ENCODE measurements around the gene MSN.
"Not testable (repeated sequence)": the region's sequence is repeated elsewhere in the genome, so short reads cannot be mapped to it uniquely, and the experiment has no call there.

The MSN gene

GRCh38 chrX:65667503-65668376 lies at the start of gene MSN:
Gene MSN (plus strand): TSS chrX:65667654. CDS start chrX:65667842, 188 bp downstream.
- H3K4me1 ChIP-seq (ENCODE audit: control insufficient read depth, insufficient read depth, low read length) = no peaks in the 10 kb centered on the region
- H3K36me3 ChIP-seq (ENCODE audit: control insufficient read depth, insufficient read depth, low read length) = no peaks in the 10 kb centered on the region
- H3K9me3 ChIP-seq (ENCODE audit: control insufficient read depth, low read length) = no peaks in the 10 kb centered on the region
- H3K4me3 ChIP-seq (ENCODE audit: low read length) = peak within 1 kb of the TSS; percentile 14
- no peaks in the 10 kb centered on the region for H3K27me3 ChIP-seq (ENCODE audit: control insufficient read depth, insufficient read depth, low read length)
- H3K9ac ChIP-seq (ENCODE audit: low read length) = peak within 1 kb of the TSS; percentile 76

DNA sequence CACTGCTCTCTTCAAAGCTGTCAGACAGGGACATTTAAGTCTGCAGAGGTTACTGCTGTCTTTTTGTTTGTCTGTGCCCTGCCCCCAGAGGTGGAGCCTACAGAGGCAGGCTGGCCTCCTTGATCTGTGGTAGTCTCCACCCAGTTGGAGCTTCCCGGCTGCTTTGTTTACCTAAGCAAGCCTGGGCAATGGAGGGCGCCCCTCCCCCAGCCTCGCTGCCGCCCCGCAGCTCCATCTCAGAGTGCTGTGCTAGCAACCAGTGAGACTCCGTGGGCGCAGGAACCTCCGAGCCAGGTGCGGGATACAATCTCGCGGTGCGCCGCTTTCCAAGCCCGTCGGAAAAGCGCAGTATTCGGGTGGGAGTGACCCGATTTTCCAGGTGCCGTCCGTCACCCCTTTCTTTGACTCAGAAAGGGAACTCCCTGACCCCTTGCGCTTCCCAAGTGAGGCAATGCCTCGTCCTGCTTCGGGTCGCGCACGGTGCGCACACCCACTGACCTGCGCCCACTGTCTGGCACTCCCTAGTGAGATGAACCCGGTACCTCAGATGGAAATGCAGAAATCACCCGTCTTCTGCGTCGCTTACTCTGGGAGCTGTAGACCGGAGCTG lies 47.3 kb upstream of the MSN start:
- not testable (repeated sequence) for H3K4me1 ChIP-seq (ENCODE audit: control insufficient read depth, insufficient read depth, low read length); H3K27me3 ChIP-seq (ENCODE audit: control insufficient read depth, insufficient read depth, low read length); H3K9ac ChIP-seq (ENCODE audit: low read length); H3K4me3 ChIP-seq (ENCODE audit: low read length); H3K9me3 ChIP-seq (ENCODE audit: control insufficient read depth, low read length); H3K36me3 ChIP-seq (ENCODE audit: control insufficient read depth, insufficient read depth, low read length)

- H3K36me3 ChIP-seq (ENCODE audit: control insufficient read depth, insufficient read depth, low read length) = no peaks in the 10 kb centered on the region
- H3K27me3 ChIP-seq (ENCODE audit: control insufficient read depth, insufficient read depth, low read length) = no peaks in the 10 kb centered on the region
- H3K4me3 ChIP-seq (ENCODE audit: low read length) = no peak overlapping the region
- H3K9me3 ChIP-seq (ENCODE audit: control insufficient read depth, low read length) = no peaks in the 10 kb centered on the region
- H3K4me1 ChIP-seq (ENCODE audit: control insufficient read depth, insufficient read depth, low read length) = no peaks in the 10 kb centered on the region
- H3K9ac ChIP-seq (ENCODE audit: low read length) = no peak overlapping the region
Observed at GRCh38 chrX:65630771-65631170, 36.7 kb upstream of the MSN start.

- H3K4me3 ChIP-seq (ENCODE audit: low read length) = no peak overlapping the region
Observed at GRCh38 chrX:65633826-65634225, 33.6 kb upstream of the MSN start.

GRCh38 chrX:65634732-65635131 lies 32.7 kb upstream of the MSN start:
- Histone ChIP-seq H3K9me3 (ENCODE audit: control insufficient read depth, low read length) (no peaks in the 10 kb centered on the region), H3K36me3 (ENCODE audit: control insufficient read depth, insufficient read depth, low read length) (no peaks in the 10 kb centered on the region), H3K9ac (ENCODE audit: low read length) (no peak overlapping the region), H3K27me3 (ENCODE audit: control insufficient read depth, insufficient read depth, low read length) (no peaks in the 10 kb centered on the region), H3K4me3 (ENCODE audit: low read length) (no peak overlapping the region), H3K4me1 (ENCODE audit: control insufficient read depth, insufficient read depth, low read length) (no peaks in the 10 kb centered on the region)

More at GRCh38 chrX:65633826-65634225, 33.6 kb upstream of the MSN start:
- Histone ChIP-seq H3K4me1 (ENCODE audit: control insufficient read depth, insufficient read depth, low read length) (no peaks in the 10 kb centered on the region), H3K9me3 (ENCODE audit: control insufficient read depth, low read length) (no peaks in the 10 kb centered on the region), H3K27me3 (ENCODE audit: control insufficient read depth, insufficient read depth, low read length) (no peaks in the 10 kb centered on the region), H3K9ac (ENCODE audit: low read length) (no peak overlapping the region), H3K36me3 (ENCODE audit: control insufficient read depth, insufficient read depth, low read length) (no peaks in the 10 kb centered on the region)

GRCh38 chrX:65635378-65635777 lies 32.1 kb upstream of the MSN start:
- H3K36me3 ChIP-seq (ENCODE audit: control insufficient read depth, insufficient read depth, low read length) = no peaks in the 10 kb centered on the region
- no peak overlapping the region for H3K9ac ChIP-seq (ENCODE audit: low read length)

DNA sequence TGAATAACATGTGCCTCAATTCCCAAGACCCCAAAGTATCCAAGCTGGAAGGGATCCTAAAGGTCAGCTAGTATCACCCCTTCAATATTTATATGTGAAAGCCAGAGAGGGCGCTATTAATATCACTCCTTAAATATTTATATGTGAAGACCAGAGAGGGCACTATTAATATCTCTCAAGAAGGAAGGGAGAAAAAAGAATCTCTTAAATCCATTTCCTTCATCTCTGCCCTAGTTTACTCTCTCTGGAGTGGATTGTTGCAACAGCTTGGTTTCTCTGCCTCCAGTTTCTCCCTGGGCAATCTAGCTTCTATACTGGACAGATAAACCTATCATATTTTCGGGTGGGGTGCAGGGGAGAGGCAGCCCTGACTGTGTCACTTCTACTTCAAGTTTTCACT lies 31.6 kb upstream of the MSN start:
- no peak overlapping the region for H3K9ac ChIP-seq (ENCODE audit: low read length)
- no peaks in the 10 kb centered on the region for H3K4me1 ChIP-seq (ENCODE audit: control insufficient read depth, insufficient read depth, low read length)
- no peaks in the 10 kb centered on the region for H3K36me3 ChIP-seq (ENCODE audit: control insufficient read depth, insufficient read depth, low read length)
- no peak overlapping the region for H3K4me3 ChIP-seq (ENCODE audit: low read length)
- H3K9me3 ChIP-seq (ENCODE audit: control insufficient read depth, low read length) = no peaks in the 10 kb centered on the region
- H3K27me3 ChIP-seq (ENCODE audit: control insufficient read depth, insufficient read depth, low read length) = no peaks in the 10 kb centered on the region

More at GRCh38 chrX:65635378-65635777, 32.1 kb upstream of the MSN start:
- H3K9me3 ChIP-seq (ENCODE audit: control insufficient read depth, low read length) = no peaks in the 10 kb centered on the region
- H3K27me3 ChIP-seq (ENCODE audit: control insufficient read depth, insufficient read depth, low read length) = no peaks in the 10 kb centered on the region
- H3K4me3 ChIP-seq (ENCODE audit: low read length) = no peak overlapping the region
- no peaks in the 10 kb centered on the region for H3K4me1 ChIP-seq (ENCODE audit: control insufficient read depth, insufficient read depth, low read length)

DNA sequence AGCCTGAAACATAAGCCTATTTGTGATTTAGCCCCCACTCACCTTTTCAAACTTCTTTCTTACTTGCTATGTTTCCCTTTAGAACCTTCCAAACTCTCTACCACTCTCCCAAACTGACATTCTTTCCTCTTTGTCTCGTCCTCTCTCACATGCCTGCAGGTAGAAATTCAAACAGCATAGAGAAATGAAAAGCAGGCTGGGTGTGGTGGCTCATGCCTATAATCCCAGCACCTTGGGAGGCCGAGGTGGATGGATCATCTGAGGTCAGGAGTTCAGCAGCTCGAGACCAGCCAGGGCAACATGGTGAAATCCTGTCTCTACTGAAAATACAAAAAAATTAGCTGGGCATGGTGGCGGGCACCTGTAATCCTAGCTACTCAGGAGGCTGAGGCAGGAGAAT lies 31.2 kb upstream of the MSN start:
- H3K4me1 ChIP-seq (ENCODE audit: control insufficient read depth, insufficient read depth, low read length); H3K27me3 ChIP-seq (ENCODE audit: control insufficient read depth, insufficient read depth, low read length); H3K9me3 ChIP-seq (ENCODE audit: control insufficient read depth, low read length); H3K9ac ChIP-seq (ENCODE audit: low read length); H3K4me3 ChIP-seq (ENCODE audit: low read length); H3K36me3 ChIP-seq (ENCODE audit: control insufficient read depth, insufficient read depth, low read length): not testable (repeated sequence)

- Histone ChIP-seq H3K4me1 (ENCODE audit: control insufficient read depth, insufficient read depth, low read length) (no peaks in the 10 kb centered on the region), H3K27me3 (ENCODE audit: control insufficient read depth, insufficient read depth, low read length) (no peaks in the 10 kb centered on the region)
Observed at GRCh38 chrX:65637335-65637734, 30.1 kb upstream of the MSN start.

DNA sequence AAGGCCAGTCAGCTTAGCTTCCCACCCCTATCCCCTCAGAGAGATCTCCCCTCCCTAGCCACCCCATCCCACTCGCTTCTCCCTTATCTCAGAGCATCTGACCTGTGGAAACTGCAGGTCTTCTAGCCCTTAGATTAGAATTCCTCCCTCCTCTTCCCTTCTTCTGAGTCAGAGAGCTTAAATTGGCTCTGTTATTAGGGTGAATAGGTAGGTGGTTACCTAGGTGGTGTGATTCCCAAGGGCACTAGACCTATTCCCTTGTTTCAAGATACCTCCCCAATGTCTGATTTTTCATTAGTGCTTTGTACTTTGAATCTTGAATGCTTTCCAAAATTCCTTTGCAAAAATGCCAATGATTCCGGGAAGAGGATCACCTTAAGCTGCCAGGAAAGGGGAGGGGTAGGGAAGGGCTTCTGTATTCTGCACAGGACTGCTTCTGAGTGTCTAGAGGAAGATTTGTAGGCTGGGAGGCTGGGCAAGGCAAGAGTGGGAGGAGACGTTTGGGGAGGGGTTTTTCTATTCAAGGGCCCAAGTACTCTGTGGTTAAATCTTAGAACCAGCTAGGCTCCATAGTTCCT lies 24.5 kb upstream of the MSN start:
- H3K36me3 ChIP-seq (ENCODE audit: control insufficient read depth, insufficient read depth, low read length) = no peaks in the 10 kb centered on the region
- no peak overlapping the region for H3K4me3 ChIP-seq (ENCODE audit: low read length)
- no peaks in the 10 kb centered on the region for H3K9me3 ChIP-seq (ENCODE audit: control insufficient read depth, low read length)
- H3K27me3 ChIP-seq (ENCODE audit: control insufficient read depth, insufficient read depth, low read length) = no peaks in the 10 kb centered on the region
- peaks cover 6% of the 10 kb centered on the region for H3K4me1 ChIP-seq (ENCODE audit: control insufficient read depth, insufficient read depth, low read length)
- no peak overlapping the region for H3K9ac ChIP-seq (ENCODE audit: low read length)

More at GRCh38 chrX:65637335-65637734, 30.1 kb upstream of the MSN start:
- Histone ChIP-seq H3K36me3 (ENCODE audit: control insufficient read depth, insufficient read depth, low read length) (no peaks in the 10 kb centered on the region), H3K9me3 (ENCODE audit: control insufficient read depth, low read length) (no peaks in the 10 kb centered on the region), H3K9ac (ENCODE audit: low read length) (no peak overlapping the region), H3K4me3 (ENCODE audit: low read length) (no peak overlapping the region)

DNA sequence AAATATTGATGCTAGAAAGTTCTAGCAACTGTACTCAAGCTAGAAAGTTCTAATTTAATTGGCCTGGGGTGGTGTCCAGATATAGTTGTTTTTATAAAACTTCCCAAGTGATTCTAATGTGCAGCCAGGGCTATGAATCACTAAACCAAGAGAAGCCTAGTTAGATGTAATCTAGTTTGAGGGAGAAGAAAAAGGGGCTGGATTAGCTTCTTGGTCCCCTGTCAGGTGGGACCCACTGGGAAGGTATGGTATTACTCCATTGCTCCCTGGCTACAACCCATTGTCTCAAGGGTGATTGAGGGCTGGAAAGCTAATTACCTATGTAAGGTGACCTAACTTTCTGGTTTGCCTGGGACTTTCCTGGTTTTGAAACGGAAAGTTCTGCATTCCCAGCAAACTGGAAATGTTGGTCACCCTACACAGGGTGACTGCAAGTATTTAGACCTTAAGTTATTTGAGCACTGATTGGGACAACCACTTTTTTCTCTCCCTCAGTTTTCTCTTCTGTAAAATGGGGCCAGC lies 23.9 kb upstream of the MSN start:
- H3K9ac ChIP-seq (ENCODE audit: low read length) = no peak overlapping the region
- H3K4me3 ChIP-seq (ENCODE audit: low read length) = no peak overlapping the region
- no peaks in the 10 kb centered on the region for H3K27me3 ChIP-seq (ENCODE audit: control insufficient read depth, insufficient read depth, low read length)
- H3K4me1 ChIP-seq (ENCODE audit: control insufficient read depth, insufficient read depth, low read length) = peaks cover 6% of the 10 kb centered on the region
- no peaks in the 10 kb centered on the region for H3K9me3 ChIP-seq (ENCODE audit: control insufficient read depth, low read length)
- H3K36me3 ChIP-seq (ENCODE audit: control insufficient read depth, insufficient read depth, low read length) = no peaks in the 10 kb centered on the region

All from mucosa of stomach (tissue), 1 donor.